ENCODE results near the gene IGF1R.

Gene IGF1R

DNA sequence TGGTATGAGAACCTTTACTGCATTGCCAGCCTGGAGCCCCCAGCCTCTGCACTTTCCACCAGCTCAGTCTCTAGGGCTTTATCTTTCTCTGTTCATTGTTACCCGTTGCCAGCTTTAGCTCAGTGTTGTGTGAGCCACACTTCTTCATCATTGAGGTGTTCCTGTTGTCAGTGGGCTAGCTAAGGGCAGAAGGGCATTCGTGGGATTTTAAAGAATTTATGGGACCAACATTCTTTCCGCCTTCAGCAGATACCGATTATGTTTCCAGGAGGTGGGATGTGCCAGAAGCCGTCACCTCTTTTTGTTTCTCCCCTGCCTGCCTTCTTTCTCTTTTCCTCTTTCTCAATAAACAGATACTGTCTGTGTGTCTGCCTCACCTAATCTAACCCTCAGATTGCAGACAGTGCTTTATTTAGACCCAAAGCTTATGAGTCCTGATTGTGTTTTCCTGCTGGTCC lies 294.7 kb downstream of the IGF1R start:
- no peak for DNase-seq (ENCODE audit: low read depth in 2 of 2)

DNA sequence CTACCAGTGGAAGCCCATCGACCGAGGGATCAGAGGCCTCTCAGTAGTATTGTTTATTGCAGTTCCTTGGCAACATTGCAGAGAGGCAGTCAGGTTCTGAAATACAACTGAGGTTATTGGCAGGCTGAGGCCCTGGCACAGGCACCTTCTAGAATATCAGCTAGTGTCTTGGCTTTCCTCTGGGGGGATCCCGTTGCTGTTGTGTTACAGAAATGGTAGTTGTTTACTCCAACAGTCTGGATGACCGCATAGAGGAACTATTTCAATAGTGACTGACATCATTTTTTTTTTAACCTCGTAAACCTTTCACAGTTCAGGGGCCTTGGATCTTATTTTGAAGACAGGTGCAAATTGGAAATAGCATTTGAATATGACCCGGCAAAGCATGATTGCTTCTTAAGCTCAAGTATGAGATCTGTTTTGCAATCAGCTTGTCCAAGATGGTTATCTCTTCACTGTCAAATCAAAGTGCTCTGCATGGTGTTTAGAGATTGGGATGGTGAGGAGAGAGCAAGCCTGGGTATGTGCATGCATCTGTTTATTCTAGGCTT lies 295.3 kb downstream of the IGF1R start:
- no peak for DNase-seq (ENCODE audit: low read depth in 2 of 2)

DNA sequence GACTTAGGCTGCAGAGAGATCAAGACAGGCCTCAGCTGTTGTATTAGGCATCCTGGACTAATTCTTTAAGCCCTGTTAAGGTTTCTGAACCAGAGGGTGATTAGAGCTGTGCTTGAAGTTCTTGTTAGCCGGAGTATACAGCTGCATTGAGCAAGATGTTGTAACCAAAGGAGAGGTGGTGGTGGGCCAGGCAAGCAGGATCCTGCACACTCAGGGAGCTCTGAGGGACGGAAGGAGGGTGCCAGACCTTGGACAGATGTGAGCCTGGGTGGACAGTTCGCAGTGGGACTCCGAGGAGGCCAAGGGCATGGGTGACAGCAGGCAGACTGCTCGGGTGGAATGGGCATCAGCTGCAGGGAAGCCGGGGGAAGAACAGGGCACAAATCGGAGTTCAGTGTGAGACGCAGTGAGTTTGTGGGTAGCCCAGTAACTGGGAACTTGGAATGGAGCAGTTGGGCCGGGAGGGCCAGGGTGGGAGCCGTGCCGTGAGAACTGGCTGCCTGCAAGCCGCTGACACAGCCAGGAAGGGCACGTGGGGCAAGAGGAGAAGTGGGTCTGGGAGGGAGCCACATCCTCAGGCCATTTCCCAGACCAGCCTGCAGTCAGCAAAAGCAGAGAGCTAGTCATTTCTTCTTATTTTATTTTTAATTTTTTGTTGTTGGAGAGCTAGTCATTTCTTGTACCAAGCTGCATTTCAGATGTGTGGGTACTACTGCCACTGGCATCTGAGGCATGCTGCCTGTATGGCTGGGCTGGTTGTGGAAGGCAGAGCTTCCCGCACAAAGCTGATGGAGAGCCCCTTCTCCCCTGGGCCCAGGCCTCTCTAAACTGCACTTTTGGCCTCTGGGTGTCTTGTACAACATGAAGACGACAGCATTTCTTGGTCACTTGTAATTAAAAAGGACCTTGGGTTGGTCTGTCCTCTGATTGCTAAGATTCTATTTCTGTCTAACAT lies 298.2 kb downstream of the IGF1R start:
- DNase-seq (ENCODE audit: low read depth in 2 of 2), result no peak

DNA sequence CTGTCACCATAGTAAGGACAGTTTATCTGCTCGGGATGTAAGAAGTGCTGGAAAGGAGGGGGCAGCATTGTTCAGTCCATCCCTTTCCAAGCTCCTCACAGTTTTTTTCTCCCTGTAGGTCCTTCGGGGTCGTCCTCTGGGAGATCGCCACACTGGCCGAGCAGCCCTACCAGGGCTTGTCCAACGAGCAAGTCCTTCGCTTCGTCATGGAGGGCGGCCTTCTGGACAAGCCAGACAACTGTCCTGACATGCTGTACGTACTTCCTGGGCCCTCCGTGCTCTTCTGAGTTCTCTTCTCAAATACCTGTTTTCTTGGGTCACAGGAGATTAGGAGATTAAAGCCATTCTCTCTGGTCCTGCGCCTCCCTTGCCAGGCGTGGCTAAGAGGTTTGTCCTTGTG lies 300.1 kb downstream of the IGF1R start:
- DNase-seq (ENCODE audit: low read depth in 2 of 2), result no peak

DNA sequence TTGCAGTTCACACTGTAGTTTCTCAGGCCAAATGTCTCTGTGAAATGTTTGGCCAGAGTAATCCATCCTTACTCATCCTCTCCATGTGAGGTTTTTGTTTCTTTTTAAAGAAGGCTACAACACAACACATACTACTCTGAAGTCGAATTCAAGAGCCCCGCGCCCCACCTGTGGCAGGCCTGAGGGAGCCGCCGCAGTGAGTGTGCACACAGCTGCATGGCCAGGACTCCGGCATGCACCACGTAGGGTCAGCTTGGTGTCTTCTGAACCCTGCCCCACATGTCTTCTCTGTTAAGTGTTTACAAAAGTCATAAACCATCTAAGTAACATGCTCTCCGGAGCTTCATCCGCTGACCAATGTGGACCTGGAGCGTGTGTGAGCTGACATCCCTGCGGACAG lies 300.6 kb downstream of the IGF1R start:
- DNase-seq (ENCODE audit: low read depth in 2 of 2), result no peak

DNA sequence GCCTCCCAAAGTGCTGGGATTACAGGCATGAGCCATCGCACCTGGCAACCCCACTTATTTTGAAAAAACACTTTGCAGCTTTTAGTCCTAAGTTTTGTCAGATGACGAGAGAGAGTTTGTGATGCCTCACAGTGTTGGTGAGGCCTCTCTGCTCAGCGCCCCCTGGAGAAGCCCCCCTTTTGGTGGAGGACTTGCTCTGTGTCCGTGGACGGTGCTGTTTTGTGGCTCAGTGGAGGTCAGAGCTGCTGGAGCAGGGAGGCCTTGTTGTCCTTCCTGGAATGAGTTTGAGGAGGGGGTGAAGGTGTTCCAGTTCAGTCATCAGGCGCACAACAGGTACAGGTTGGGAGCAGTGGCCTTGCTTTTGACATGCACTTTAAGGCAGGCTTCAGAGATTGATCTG lies 301.3 kb downstream of the IGF1R start:
- no peak for DNase-seq (ENCODE audit: low read depth in 2 of 2)

DNA sequence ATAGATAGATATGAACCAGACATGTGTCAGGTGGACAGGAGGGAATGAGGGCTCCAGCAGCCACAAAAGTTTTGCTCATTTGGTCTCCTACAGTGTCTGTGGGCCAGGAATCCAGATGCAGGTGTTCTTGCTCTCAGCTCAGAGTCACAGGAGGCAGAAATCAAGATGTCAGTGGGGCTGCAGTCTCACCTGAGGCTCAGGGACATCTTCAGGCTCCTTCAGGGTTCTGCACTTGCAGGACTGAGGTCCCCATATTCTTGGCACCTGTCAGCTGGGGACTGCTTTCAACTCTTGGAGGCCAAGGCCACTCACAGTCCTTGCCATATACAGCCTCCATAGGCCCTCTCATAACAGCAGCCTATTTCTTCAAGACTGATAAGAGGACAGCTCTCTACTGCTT lies 301.9 kb downstream of the IGF1R start:
- no peak for DNase-seq (ENCODE audit: low read depth in 2 of 2)

DNA sequence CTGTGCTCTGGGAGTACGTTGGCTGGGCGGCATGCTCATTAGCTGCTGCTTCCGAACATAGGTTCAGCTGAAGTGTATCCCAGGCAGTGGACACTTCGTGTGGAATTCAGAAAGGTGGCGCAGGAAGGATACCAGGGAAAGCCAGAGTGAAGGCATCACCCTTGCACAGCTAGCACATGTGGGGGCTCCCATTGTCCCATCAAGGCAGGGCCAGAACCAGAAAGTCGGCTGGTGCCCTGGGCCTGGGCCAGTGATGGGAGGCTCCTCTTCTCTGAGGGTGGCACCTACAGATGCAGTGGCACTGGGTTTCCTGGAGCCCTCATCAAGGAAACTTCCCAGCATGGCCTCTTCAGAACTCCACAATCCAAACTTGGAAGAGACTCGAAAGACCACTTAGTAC lies 302.7 kb downstream of the IGF1R start:
- no peak for DNase-seq (ENCODE audit: low read depth in 2 of 2)

DNA sequence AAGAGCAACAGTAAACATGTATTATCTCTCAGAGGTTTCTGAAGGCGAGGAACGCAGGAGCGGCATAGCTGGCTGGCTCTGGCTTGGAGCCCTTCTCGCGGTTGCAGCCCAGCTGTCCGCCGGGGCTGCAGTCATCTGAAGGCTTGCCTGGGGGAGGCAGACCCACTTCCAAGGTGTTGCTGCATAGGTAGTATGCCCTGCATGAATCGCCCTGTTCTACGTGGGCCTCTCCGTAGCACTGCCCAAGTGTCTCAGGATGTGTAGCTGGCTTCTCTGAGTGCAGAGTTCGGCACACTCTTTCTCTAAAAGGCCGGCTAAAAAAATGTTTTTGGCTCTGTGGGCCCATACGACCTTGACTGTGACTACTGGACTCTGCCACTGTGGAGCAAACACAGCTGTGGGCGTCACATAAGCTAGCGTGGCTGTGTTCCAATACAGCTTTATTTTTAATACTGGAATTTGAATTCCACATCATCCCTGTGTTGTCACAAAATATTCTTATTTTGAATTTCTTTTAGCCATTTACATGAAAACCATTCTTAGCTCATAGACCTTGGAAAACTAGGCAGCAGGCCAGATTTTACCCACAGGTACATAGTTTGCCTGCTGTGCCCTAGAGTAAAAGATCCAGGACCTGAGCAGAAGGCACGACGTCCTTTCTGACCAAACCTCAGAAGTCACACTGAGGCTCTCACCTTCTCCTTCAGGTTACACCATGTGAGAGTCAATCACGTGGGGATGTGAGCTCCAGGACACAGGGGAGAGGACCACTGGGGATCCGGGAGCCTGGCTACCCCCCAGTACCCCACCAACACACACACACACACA lies 303.4 kb downstream of the IGF1R start:
- no peak for DNase-seq (ENCODE audit: low read depth in 2 of 2)

DNA sequence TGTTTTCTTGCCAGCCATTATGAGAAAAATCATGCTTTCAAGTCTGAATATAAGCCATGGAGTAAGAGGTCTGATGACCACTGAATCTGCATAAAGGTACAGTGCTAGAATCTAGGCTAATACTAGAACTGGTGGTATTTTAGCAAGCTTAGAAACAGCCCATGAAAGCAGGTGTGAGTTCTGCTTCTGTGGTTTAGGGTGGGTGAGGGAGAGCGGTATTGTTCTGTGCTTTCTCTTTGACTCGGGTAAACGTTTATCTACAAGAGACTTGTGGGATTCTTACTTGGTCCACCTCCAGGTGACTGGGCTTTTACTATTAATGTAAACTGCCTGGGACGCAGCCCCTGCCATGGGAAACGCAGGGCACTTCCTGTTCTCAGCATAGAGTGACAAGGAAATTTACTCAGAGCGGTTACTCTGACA lies 304.1 kb downstream of the IGF1R start:
- DNase-seq (ENCODE audit: low read depth in 2 of 2), result peak; percentile 7 to 8

DNA sequence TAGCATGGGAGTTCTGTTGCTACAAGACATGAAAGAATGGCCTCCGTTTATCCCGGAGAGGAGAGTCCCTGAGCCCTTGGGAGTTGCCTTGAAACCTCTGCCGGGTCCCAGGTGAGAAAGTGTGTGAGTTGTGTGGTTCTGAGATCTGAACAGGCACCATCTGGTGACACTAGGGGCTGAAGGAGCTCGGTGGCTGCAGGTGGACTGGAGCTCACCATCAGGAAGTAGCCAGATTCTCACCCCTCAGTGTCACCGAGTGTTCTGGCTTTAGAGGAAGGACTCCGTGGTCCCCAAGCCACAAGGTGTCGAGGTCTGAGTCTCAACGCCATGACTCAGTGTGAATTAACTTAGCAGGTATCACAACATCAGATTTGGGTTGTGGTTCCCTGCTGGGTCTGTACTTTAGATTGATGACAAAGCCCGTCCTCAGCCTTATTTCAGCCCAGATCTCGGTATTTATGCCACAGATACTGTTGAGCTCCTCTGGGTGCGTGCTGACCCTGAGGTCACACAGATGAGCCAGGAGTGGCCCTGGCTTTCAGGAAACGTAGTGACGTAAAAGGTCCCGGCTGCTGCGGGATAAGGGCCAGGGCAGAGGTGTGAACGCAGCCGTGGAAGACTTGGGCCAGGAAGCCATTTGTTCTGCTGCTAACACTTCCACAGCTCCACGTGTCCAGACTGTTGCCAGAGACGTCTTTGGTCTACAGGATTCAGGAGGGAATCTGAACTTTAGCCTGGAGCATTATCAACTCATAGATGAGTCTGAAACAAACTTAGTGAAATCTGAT lies 304.9 kb downstream of the IGF1R start:
- DNase-seq (ENCODE audit: low read depth in 2 of 2), result peak in 1 of 2 donors; percentile 18

DNA sequence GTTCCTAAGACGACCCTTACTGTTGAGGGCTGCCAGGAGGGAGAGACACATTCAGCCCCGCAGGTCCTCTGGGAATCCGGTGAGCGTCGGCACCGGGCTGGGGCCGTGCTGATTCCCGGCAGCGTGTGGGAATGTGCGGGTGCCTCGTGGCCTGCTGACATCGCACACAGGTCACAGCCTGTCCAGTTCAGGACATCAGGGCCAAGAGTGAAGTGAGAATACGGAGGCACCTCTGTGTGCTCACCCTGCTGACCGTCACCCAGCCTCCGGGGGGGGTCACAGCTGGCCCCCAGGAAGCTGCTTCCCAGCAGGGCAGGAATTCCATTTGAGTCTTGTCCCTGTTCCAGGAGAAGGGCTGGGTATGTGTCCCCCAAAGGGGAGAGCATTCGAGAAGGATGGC lies 305.6 kb downstream of the IGF1R start:
- no peak for DNase-seq (ENCODE audit: low read depth in 2 of 2)

DNA sequence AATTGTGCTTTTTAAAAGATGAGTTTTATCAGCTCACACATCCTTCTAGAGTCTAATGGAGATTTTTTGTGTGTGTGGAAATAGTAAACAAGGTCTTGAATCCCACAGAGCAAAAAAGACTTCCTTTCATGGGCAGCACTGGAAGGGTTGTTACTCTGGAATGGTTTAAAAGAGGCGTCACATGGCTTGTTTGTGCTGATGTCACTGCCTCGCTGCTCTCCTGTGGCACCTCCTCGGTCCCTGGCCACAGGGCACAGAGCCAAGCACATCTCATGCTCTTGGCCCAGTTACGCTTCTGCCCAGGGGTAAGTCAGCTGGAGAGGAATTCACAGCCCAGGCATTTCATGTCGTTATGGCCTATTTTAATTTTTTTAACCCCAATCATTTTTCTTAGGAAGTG lies 306.1 kb downstream of the IGF1R start:
- no peak for DNase-seq (ENCODE audit: low read depth in 2 of 2)

DNA sequence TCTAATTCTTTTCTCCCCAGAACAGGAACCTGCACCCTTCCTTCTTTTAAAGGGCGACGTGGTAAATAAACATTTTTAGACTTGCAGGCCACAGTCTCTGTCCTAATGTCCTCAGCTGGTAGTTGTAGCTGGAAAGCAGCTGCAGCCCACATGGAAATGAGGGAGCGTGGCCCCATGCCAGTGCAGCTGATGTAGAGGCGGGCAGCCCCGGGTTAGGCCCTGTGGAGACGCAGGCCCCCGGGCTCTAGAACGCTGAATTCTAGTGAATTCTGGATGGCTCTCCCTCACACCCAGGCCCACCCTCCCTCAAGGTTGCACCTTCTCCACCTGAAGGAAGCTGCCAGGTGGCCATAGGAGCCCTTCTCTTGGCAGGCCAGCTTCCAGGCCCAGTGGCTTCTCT lies 307.0 kb downstream of the IGF1R start:
- no peak for DNase-seq (ENCODE audit: low read depth in 2 of 2)

DNA sequence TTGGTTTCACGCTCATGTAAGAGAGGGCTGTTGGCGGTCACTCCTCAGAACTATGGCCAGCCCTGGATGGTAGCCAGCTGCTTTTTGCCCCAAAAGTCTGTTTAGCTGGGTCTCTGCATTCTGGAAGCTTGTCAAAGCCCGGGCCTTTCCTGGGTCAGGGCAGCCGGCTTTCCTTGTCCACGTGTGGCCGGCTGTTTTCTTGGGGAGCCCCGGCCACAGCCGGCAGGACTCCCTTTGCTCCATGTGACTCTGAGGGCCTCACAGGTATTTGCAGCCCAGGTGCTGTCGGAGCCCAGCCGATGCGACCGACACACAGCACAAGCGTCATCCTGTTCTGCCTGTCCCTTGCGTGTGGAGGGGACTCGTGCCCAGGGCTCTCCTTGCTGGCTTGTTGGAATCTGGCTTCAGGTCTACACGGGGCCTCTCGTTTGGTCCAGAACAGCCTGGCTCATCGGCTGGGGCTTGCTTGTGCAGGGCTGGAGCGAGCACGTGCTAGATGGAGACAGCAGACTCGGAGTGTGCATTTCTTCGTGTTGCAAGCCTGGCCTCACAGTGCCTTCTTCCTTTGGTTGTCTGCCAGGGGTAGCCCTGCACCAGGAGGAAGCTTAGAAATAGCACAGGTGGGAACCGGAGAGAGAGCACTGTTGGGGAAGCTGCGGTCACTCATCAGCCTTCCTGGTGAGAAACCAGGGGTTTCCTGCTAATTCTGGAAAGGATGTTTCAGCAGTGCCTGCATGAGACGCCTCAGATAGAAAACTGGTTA lies 307.8 kb downstream of the IGF1R start:
- DNase-seq (ENCODE audit: low read depth in 2 of 2), result no peak

DNA sequence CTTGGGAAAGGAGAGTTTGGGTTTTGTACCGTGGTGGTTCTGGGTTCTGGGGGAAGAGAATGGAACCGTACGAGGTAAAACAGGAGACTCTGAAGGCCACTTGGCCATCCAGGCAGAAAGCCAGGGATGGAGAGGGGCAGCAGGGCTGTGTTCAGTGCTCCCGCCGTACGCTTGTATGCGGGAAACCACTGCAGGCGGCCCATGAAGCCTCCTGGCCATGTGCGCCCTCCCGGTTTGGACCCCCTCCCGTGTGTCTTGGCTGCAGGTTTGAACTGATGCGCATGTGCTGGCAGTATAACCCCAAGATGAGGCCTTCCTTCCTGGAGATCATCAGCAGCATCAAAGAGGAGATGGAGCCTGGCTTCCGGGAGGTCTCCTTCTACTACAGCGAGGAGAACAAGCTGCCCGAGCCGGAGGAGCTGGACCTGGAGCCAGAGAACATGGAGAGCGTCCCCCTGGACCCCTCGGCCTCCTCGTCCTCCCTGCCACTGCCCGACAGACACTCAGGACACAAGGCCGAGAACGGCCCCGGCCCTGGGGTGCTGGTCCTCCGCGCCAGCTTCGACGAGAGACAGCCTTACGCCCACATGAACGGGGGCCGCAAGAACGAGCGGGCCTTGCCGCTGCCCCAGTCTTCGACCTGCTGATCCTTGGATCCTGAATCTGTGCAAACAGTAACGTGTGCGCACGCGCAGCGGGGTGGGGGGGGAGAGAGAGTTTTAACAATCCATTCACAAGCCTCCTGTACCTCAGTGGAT lies 308.6 kb downstream of the IGF1R start:
- no peak for DNase-seq (ENCODE audit: low read depth in 2 of 2)

DNA sequence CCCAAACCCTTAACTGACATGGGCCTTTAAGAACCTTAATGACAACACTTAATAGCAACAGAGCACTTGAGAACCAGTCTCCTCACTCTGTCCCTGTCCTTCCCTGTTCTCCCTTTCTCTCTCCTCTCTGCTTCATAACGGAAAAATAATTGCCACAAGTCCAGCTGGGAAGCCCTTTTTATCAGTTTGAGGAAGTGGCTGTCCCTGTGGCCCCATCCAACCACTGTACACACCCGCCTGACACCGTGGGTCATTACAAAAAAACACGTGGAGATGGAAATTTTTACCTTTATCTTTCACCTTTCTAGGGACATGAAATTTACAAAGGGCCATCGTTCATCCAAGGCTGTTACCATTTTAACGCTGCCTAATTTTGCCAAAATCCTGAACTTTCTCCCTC lies 309.3 kb downstream of the IGF1R start:
- DNase-seq (ENCODE audit: low read depth in 2 of 2), result no peak

DNA sequence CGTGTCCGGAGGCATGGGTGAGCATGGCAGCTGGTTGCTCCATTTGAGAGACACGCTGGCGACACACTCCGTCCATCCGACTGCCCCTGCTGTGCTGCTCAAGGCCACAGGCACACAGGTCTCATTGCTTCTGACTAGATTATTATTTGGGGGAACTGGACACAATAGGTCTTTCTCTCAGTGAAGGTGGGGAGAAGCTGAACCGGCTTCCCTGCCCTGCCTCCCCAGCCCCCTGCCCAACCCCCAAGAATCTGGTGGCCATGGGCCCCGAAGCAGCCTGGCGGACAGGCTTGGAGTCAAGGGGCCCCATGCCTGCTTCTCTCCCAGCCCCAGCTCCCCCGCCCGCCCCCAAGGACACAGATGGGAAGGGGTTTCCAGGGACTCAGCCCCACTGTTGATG lies 309.7 kb downstream of the IGF1R start:
- DNase-seq (ENCODE audit: low read depth in 2 of 2), result no peak

DNA sequence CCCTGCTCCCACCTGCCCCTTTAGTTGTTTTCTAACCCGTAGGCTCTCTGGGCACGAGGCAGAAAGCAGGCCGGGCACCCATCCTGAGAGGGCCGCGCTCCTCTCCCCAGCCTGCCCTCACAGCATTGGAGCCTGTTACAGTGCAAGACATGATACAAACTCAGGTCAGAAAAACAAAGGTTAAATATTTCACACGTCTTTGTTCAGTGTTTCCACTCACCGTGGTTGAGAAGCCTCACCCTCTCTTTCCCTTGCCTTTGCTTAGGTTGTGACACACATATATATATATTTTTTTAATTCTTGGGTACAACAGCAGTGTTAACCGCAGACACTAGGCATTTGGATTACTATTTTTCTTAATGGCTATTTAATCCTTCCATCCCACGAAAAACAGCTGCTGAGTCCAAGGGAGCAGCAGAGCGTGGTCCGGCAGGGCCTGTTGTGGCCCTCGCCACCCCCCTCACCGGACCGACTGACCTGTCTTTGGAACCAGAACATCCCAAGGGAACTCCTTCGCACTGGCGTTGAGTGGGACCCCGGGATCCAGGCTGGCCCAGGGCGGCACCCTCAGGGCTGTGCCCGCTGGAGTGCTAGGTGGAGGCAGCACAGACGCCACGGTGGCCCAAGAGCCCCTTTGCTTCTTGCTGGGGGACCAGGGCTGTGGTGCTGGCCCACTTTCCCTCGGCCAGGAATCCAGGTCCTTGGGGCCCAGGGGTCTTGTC lies 310.7 kb downstream of the IGF1R start:
- no peak for DNase-seq (ENCODE audit: low read depth in 2 of 2)

DNA sequence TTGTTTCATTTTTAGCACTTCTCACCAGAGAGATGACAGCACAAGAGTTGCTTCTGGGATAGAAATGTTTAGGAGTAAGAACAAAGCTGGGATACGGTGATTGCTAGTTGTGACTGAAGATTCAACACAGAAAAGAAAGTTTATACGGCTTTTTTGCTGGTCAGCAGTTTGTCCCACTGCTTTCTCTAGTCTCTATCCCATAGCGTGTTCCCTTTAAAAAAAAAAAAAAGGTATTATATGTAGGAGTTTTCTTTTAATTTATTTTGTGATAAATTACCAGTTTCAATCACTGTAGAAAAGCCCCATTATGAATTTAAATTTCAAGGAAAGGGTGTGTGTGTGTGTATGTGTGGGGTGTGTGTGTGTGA lies 311.3 kb downstream of the IGF1R start:
- DNase-seq (ENCODE audit: low read depth in 2 of 2), result no peak
